ENCODE results near the gene KLLN. TPM values are rescaled to one million over a fixed set of nuclear protein-coding genes. Genes with fewer than 3 reads are reported as not detected.
A peak's percentile ranks its signal among the peaks of the same experiment; 100 is the strongest.

The KLLN gene
- total and polyA plus RNA-seq, 12 donors = 0.15 to 0.69 (median 0.39) TPM

- TF ChIP-seq, protein P1, sequence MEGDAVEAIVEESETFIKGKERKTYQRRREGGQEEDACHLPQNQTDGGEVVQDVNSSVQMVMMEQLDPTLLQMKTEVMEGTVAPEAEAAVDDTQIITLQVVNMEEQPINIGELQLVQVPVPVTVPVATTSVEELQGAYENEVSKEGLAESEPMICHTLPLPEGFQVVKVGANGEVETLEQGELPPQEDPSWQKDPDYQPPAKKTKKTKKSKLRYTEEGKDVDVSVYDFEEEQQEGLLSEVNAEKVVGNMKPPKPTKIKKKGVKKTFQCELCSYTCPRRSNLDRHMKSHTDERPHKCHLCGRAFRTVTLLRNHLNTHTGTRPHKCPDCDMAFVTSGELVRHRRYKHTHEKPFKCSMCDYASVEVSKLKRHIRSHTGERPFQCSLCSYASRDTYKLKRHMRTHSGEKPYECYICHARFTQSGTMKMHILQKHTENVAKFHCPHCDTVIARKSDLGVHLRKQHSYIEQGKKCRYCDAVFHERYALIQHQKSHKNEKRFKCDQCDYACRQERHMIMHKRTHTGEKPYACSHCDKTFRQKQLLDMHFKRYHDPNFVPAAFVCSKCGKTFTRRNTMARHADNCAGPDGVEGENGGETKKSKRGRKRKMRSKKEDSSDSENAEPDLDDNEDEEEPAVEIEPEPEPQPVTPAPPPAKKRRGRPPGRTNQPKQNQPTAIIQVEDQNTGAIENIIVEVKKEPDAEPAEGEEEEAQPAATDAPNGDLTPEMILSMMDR (IDR thresholded peaks at IDR 0.05) = no peak
- Histone ChIP-seq H3K27me3 (no peaks in the 10 kb centered on the region), H3K4me1 (peaks cover 0 to 45% (median 31%) of the 10 kb centered on the region in 9 donors), H3K4me3 (peak overlapping the region; percentile 43 to 87 (median 76)), H3K27ac (peak overlapping the region in 9 of 10 donors; percentile 46 to 97 (median 91)), H3K9me3 (no peaks in the 10 kb centered on the region), H3K36me3 (peaks cover 0 to 26% (median 0%) of the 10 kb centered on the region in 9 donors)
- WGBS, 2 donors = 17 to 28% methylated on average over 10 of the region's 10 CpGs
- intact Hi-C loops (cut with DNase I) = no loop called here
- no peak for DNase-seq
- no peak for ATAC-seq
Observed at GRCh38 chr10:87816898-87817608, 46.3 kb downstream of the KLLN start.

GRCh38 chr10:87816163-87816897, 47.0 kb downstream of the KLLN start:
- intact Hi-C loops (cut with DNase I) = no loop called here
- peak overlapping the region in 9 of 10 donors; percentile 43 to 87 (median 78) for H3K4me3 ChIP-seq
- H3K9me3 ChIP-seq = no peaks in the 10 kb centered on the region
- DNase-seq = no peak
- TF ChIP-seq, protein P1 (IDR thresholded peaks at IDR 0.05) = peak in 2 of 9 donors; percentile 9 to 16
- H3K27ac ChIP-seq = peak overlapping the region in 6 of 10 donors; percentile 89 to 97 (median 94)
- WGBS, 2 donors = 61 to 62% methylated on average over 9 of the region's 9 CpGs
- no peaks in the 10 kb centered on the region for H3K27me3 ChIP-seq
- peaks cover 0 to 45% (median 31%) of the 10 kb centered on the region in 9 donors for H3K4me1 ChIP-seq
- ATAC-seq = no peak
- peaks cover 0 to 30% (median 0%) of the 10 kb centered on the region in 9 donors for H3K36me3 ChIP-seq

Other genes with a start within 250 kb of the KLLN start
- gene PAPSS2, start 203.7 kb downstream of the KLLN start, total RNA-seq = 10 to 100 TPM in 2 of 10 donors, 1 to 10 TPM in 8; 3.3 to 10.9 (median 7.5) TPM
- gene PAPSS2, start 203.7 kb downstream of the KLLN start, polyA plus RNA-seq = 1 to 10 TPM; 3.7 to 5.5 TPM
- gene ATAD1, start 45.3 kb downstream of the KLLN start, total RNA-seq = 100 to 1,000 TPM in 5 of 10 donors, 10 to 100 TPM in 5; 90.4 to 147 (median 100) TPM
- gene ATAD1, start 45.3 kb downstream of the KLLN start, polyA plus RNA-seq = 10 to 100 TPM; 18.4 to 27.5 TPM
- 10 to 100 TPM; 49.4 to 89.9 (median 56.9) TPM for gene PTEN, start 92 bp upstream of the KLLN start, total RNA-seq
- 10 to 100 TPM; 21.8 to 28.5 TPM for gene PTEN, start 92 bp upstream of the KLLN start, polyA plus RNA-seq

Data from heart right ventricle (tissue), 16 donors.